ENCODE data around the gene PRDM16.

PRDM16 gene

DNA sequence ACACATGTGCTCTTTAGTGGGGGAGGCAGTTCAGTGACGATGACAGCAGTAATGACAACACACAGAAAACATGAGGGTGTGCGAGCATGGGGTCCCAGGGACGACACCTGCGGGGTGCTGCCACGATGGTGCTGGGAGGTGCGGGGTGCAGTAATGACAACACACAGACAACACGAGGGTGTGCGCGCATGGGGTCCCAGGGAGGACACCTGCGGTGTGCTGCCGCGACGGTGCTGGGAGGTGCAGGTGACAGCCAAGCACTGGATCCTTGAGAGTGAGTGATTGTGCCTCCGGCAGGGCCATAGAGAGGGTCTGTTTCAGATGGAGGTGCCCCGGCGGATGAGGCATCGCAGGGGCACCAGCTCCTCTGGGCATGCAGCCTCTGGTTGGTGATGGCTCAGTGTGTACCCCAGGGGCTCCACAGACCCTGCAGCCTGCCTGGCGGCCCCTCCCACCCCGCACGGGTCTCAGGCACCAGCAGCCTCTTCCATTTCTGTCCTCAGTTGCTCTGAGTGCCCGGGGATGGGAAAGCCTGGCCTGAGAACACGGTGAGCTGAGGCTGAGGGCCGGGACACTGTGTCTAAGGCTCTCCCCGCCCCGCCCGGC is 193.8 kb downstream of the PRDM16 start:
- no peak for DNase-seq (ENCODE audit: low spot score)

DNA sequence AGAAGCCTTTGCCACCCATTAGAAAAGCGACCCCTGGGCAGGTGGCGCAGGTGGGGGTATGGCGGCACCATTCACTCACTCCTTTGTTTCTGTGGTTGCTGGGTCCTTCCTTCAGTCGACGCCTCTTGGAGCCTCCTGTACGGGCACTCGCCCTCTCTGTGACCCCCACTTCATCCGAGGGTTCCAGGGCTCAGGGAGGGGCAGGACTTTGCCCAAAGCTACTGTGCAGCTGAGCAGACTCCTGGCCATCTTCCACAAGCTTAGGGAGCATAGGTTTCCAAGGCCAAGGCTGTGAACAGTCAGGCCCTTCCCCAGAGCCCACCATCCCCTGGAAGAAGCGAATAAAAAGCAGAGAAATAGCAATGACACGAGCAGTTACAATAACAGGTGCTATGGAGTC is 194.8 kb downstream of the PRDM16 start:
- no peak for DNase-seq (ENCODE audit: low spot score)

DNA sequence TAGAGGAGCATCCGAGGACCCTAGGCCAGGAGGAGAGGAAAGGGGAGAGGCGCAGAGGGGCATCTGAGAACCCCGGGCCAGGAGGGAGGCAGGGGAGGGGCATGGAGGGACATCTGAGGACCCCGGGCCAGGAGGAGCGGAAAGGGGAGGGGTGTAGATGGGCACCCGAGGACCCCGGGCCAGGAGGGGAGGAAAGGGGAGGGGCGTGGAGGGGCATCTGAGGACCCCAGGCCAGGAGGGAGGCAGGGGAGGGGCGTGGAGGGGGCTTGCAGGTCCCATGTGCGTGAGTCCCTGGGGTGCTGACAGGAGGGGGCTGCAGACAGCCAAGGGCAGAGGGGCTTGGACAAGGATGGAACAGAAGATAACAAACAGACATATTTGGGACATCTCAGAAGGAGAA is 195.5 kb downstream of the PRDM16 start:
- no peak for DNase-seq (ENCODE audit: low spot score)

DNA sequence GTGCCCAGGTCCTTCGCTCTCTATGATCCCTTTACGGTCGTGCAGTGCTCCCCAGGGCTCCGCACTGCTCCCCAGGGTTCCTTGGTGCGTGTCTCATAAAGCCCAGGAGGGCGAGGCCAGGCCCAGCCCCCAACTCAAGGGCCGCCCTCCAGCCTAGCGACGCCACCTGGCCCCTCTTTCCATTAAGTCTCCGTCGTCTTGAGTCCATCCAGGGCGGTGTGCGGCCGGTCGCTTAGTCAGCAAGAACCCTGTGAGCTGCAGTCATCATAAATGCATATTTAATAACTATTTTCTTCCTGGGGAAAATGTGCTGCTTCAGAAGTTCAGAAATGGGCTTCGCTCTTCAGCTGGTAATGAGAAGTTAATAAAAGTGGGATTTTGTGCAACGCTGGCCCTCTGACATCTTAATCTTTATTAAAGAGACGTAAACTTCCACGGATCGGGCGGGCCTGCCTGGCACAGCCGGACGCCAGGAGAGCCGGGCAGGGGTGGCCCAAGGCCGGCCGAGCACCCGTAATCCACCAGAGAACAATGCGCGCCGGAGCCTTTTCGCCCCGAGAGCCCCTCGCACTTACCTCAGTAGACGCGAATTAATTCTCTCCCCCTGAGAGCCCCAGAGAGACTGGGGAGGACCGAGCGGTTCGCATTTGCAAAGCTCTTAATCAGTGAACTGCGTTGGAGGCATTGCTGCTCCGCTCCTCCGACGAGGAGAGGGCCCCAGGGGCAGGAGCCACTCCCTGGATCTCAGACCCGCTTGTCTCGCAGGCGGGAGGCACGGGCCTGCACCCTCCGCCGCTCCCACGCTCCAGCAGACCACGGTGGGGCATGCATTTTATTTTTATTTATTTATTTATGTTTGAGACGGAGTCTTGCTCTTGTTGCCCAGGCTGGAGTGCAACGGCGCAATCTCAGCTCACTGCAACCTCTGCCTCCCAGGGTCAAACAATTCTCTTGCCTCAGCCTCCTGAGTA is 197.1 kb downstream of the PRDM16 start:
- no peak for DNase-seq (ENCODE audit: low spot score)

DNA sequence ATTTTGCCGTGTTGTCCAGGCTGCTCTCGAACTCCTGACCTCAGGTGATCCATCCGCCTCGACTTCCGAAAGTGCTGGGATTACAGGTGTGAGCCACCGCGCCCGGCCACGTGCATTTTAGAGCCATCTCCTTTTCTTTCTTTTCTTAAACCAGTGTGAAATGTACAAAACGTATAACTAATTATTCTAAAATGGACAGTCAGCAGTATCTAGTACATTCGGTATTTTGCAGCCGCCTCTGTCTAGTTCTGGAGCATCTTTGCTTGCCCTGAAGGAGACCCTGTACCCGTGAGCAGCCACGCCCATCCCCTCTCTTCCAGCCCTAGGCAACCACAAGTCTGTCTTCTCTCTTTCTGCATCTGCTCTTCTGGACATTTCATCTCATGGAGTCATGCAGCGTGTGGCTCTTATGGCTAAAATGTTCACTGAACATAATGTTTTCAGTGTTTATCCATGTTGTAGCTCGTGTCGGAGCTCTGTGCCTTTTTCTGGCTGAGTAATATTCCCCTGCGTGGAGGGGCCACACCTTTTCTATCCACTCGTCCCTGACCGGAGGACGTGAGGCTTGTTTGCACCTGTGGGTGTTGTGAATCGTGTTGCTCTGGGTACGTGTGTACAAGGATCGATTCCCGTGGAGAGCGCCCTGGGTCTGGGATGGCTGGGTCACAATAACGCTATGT is 198.0 kb downstream of the PRDM16 start:
- DNase-seq (ENCODE audit: low spot score): no peak

DNA sequence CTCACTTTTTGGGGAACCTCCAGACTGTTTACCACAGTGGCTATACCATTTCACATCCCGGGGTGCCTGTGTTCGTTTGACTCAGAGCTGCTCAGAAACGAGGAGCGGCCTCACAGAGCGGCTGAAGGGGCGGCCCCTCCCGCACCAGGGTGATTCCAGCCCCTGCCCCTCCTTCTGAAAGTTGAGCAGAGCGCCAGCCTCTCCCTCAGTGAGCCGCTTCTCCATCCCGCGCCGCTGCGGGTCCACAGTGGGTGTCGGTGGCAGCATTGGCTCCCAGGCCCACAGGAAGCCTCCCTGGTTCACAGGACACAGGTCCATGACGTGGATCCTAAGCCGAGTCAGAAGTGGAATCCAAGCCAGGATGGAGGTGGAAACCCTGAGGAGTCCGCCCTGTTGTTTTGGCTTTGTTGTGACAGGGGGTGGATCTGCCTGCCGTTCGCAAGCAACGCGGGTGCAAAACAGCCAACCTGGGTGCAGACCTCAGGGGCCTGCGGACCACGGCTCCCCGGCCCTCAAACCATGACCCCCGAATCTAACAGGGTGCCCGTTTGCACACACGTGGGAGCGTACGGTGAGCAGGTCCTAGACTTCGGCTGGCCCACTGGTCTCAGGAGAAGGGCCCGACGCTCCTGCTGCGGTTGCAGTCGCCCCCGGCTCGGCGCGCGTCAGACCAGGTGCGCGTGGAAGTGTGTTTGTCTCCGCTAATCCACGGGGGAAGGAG is 198.7 kb downstream of the PRDM16 start:
- DNase-seq (ENCODE audit: low spot score): no peak

DNA sequence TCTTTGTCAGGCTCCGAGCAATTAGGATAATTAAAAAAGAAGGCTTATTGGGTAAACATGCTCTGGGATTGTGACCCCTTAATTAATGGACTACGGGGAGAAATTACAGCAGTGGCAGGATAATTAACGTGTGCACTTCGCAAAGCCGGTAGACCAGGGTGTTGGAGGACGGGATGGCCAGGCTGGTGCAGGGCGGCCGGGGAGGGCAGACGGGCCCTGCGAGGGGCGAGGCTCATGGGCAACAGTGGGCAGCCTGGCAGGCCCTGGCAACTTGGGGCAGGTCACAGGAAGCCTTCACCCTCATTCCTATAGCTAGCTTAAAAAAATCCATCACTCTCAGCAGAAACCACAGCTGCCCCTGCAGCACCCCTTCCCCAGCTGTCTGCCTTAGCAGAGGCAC is 199.3 kb downstream of the PRDM16 start:
- DNase-seq (ENCODE audit: low spot score): no peak

DNA sequence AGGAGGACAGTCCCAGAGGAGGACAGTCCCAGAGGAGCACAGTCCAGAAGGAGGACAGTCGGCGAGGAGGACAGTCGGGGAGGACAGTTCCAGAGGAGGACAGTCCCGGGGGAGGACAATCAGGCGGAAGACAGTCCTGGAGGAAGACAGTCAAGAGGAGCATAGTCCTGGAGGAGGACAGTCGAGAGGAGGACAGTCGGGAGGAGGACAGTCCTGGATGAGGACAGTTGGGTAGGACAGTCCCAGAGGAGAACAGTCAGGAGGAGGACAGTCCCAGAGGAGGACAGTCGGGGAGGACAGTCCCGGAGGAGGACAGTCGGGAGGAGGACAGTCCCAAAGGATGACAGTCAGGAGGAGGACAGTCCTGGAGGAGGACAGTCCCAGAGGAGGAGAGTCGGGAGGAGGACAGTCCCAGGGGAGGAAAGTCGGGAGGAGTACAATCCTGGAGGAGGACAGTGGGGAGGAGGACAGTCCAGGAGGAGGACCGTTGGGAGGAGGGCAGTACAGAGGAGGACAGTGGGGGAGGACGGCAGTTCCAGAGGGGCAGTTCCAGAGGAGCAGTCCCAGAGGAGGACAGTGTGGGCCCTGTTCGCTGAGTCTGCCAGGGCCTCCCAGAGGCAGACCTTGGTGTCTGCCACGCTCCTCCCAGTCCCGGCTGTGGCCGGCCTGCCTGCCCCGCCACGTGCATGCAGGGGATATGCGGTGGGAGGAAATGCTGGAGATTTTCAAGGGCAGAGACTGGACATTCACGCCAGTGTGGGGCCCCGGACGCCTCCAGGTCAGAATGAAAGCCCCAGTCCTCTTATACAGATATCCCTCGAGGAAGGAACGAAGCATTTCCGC is 201.6 kb downstream of the PRDM16 start:
- DNase-seq (ENCODE audit: low spot score): no peak

DNA sequence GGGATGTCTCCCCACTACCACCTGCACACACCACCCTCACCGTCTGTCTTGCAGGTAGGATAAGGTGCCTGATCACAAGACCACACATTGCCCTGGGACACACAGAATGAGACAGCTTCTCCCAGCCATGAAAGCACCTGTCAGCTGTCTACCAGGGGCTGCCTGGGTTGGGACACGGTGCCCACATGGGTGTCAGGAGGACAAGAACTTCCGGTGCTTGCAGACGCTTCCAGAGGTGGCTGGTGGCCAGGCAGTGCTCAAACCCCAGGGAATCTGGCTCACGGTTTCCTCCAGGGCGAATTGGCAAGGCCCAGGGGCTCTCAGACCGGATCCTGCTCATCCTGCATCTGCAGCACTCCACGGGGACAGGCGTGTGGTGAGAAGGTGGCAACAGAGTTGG is 202.9 kb downstream of the PRDM16 start:
- no peak for DNase-seq (ENCODE audit: low spot score)

DNA sequence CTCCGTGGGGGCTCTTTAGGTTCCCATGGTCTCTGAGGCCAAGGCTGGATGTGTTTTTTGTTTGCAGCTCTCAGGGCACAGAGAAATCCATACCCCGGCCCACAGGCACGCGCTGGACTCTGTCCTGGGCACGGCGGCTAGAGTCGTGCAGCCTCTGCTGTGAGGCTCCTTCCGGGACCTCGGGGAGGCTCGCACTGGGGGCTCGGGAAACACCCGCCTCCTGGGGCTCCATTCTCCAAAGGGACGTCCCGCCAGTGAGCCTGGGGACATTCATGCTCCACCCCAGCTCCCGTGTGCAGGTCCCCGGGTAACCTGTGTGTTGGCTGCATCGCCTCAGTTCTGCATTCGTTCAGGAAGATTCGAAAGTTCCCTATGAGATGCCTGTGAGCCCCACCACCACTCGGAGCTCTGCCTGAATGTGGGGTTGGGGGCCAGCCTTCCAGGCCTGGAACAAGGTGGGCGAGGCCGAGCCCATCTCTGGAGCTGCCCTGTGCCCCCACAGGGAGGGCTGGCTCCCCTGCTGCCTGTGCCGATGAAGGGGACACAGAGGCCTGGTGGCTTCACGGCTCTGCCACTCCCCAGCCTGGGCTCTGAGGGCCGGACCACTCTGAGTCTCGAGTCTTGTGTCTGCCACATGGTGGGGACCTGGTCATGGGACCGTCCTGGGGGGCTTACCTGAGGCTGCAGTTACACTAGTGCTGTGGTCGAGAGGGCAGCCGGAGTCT is 203.5 kb downstream of the PRDM16 start:
- DNase-seq (ENCODE audit: low spot score): no peak

DNA sequence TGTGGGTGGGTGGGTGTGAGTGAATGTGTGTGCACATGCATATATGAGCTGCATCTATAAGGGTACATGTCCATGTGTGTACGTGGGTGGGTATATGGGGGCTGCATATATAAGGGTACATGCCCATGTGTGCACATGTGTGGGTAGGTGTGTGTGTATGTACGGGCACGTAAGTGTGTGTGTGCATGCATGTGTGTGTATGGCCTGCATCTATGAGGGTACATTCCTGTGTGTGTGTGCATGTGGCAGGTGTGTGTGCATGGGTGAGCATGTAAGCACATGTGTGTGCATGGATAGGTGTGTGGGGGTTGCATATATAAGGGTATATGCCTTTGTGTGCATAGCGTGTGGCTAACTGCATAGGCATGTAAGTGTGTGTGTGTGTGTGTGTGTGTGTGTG is 204.4 kb downstream of the PRDM16 start:
- no peak for DNase-seq (ENCODE audit: low spot score)

DNA sequence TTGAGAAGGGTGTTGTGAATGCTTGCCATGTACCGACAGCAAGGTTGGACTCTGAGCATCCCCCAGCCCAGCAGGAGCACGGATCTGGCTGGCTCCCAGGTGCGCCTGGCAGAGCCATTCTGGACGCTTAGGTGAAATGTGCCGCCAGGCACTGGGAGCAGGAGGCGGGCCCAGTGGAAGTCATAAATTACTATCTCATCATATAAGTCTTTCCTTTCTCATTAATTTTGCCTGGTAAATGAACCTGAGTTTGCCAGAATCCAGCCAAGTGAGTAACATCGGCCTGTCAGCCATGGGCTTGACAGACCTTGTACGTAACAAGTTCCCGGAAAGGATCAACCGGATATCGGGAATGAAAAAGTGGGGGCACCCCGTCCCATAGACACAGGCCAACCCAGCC is 206.0 kb downstream of the PRDM16 start:
- DNase-seq (ENCODE audit: low spot score): no peak

DNA sequence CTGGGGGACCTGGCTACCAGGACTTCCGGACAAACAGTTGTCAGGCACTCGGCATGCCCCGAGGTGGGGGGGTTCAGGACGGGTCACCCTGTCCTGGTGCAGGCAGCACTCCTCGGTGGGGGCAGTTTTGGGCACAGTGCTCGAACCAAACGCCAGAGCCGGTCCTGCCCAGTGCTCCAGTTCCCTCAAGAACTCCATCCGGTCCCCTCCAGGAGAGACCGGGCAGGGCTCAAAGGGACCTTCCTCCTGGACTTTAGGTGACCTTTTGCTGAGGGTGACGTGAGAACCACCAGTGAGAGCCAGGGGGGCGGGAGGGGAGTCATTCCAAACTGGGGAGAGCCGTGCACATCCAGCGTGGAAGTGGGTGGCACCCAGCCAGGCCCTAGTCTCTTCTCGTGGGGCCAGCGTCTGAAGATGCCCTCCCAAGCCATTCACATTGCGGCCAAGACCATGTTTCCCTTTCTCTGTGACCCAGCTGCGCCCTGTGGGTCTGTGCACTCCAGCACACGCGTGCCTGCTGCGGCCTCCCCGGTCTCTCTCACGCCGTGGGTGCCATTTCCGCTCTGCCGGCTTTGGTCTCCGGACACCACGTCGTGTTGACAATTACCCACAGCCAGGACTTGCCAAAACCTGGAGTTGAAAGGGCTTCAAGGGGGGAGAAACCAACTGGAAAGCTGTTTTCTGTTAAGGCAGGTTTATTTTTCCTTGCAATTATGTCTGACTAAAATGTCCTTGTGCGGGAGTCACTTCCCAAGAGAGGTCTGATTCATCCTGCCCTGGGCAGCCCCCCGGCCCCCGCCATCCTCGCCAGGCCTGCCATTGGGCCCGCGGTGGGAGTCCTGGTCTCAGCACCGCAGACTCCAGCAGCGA is 206.7 kb downstream of the PRDM16 start:
- DNase-seq (ENCODE audit: low spot score): no peak

DNA sequence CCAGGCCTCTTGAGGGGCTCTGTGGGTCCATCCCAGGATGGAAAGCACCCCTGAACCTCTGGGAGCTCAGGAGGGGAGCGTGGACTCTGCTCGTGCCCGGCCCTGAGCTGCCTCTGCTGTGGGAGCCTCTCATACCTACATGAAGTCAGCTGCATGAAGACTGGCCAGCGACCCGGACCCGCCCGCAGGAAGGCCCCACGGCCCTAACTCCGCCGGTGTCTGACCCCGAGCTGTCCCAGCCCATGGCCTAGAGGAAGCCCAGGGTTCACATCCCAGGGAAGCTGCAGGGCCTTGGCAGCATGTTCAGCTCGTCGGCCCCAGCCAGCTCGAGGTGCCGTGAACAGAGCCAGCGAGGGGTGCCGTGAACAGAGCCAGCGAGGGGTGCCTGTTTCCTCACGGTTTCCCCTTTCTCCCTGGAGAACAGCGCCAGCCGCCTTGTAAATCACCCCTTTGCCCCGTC is 207.4 kb downstream of the PRDM16 start:
- no peak for DNase-seq (ENCODE audit: low spot score)

DNA sequence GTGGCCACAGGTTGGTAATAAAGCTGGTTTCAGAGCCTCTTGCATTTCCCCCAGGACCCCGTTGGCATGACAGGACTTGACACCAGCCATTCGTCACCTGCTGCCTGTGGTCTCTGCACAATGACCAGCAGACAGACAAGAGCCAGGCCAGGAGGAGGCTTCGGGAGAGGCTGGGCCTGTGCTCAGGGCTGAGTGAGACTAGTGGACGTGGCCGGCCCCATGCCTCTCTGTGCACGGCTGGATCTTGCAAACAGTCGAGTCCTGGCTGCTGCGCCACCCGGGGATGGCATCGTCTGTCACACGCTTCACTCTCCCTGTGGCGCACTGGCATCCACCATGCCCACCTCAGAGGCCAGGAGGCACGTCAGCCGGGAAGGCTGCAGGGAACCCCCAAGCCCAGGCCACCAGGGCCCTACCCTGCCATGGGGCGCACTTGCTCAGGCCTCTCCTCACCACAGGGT is 208.0 kb downstream of the PRDM16 start:
- no peak for DNase-seq (ENCODE audit: low spot score)

DNA sequence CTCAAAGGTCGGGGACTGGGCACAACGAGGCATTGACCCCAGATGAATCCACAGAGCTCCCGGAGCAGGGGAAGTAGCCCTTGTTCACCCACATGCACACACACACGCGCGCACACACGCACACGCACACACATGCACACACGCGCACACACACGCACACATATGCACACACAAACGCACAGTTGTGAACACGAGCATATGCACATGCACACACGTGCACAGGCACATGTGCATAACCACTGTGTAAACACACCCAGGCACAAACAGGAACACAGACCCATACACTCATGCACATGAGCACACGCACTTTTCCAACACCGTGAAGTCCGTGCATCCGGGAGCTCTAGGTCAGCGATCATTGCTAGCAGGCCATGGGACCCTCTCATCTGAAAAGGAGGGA is 208.6 kb downstream of the PRDM16 start:
- DNase-seq (ENCODE audit: low spot score): no peak

DNA sequence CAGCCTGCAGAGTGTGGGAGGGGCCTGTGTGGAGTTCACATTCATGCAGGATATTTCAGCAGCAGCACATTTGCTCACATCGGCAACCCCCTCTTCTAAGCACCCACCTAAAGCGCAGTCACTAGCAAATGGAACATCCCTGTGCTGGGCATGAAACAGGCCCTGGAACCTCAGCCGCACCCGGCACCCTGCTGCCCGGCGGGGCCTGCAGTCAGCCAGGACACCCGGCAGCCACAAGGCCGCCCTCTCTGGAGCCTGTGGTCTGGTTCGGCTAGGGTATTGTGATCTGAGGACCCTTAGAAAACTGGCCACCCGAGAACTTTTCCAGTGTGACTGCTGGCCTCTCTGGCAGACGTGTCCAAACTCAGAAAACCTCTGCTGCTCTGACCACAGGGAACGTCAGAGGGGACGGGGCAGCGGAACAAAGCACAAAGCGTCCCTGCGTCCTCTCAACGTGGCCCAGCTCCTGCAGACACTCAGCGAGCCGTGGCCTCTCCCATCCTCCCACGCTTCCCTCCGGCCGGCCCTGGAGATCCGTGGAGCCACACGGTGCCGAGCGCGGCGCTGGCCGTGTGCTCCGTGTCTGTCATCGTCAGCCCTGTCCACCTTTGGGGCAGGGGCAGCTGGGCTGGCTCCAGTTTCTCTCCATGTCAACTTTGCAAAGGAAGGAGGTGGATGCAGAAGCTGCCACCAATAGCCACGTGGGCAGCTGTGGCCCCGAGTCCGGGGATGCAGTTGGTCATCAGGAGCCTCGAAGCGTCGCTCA is 209.6 kb downstream of the PRDM16 start:
- no peak for DNase-seq (ENCODE audit: low spot score)

DNA sequence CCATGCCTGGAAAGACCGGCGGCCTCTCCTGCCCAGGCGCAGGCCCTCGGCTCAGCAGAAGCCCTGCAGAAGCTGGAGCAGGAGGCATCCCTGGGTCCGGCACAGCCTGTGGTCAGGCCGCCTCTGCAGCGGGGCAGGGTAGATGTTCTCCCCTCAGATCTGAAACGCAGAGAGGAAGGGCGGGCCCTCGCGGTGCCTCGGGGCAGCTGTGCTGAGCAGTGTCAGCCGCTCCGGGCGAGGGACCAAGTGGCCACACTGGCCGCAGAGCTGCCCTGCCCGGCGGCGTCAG is 210.1 kb downstream of the PRDM16 start:
- no peak for DNase-seq (ENCODE audit: low spot score)

DNA sequence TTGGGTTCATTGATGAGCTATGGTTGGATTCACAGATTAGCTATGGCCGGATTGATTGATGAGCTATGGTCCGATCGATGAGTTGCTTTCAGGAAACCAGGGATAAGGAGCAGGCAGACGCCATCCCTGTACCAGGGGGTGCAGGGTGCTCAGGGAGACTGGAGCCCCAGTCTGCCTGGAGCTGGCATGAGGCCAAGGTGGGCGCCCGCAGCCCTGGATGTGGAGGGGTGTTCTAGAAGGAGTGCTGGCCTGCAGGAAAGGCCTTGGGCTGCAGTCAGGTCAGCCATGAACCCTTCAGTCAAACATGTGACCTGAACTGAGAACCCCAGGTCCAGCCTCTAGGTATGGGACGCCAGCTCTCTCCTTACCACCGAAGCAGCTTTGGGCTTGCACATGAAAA is 212.7 kb downstream of the PRDM16 start:
- DNase-seq (ENCODE audit: low spot score): no peak
